ENCODE results near the gene KLHL22.
"Not testable (repeated sequence)": the region's sequence is repeated elsewhere in the genome, so short reads cannot be mapped to it uniquely, and the experiment has no call there.

The KLHL22 gene

GRCh38 chr22:20418211-20418788 lies 77.3 kb downstream of the KLHL22 start:
- Histone ChIP-seq H3K4me1 (ENCODE audit: low read length) (no peaks in the 10 kb centered on the region), H2AFZ (ENCODE audit: low read depth, low read length) (peak overlapping the region; percentile 85), H3K9me3 (ENCODE audit: insufficient read depth, low read length) (no peaks in the 10 kb centered on the region), H3K79me2 (ENCODE audit: low read length) (no peaks in the 10 kb centered on the region), H3K4me2 (ENCODE audit: low read length) (peak overlapping the region; percentile 83), H3K9ac (ENCODE audit: low read length) (peak overlapping the region; percentile 42), H3K4me3 (ENCODE audit: low read length) (peak overlapping the region; percentile 77), H4K20me1 (ENCODE audit: insufficient read depth, low read length) (no peaks in the 10 kb centered on the region), H3K27me3 (ENCODE audit: low read depth, low read length) (no peaks in the 10 kb centered on the region), H3K36me3 (replicated peaks; ENCODE audit: low read depth, low read length) (no peaks in the 10 kb centered on the region), H3K27ac (ENCODE audit: low read length) (no peak overlapping the region)
- TF ChIP-seq EZH2phosphoT487 (IDR thresholded peaks at IDR 0.05; ENCODE audit: low read depth) (no peak), CTCF (IDR thresholded peaks at IDR 0.05; ENCODE audit: low read depth, low read length) (peak; percentile 81)

GRCh38 chr22:20415699-20416098 lies 79.9 kb downstream of the KLHL22 start:
- not testable (repeated sequence) for H3K9me3 ChIP-seq (ENCODE audit: insufficient read depth, low read length); H4K20me1 ChIP-seq (ENCODE audit: insufficient read depth, low read length); H3K9ac ChIP-seq (ENCODE audit: low read length); H3K27me3 ChIP-seq (ENCODE audit: low read depth, low read length); H3K36me3 ChIP-seq (replicated peaks; ENCODE audit: low read depth, low read length); H2AFZ ChIP-seq (ENCODE audit: low read depth, low read length); H3K4me1 ChIP-seq (ENCODE audit: low read length); H3K4me3 ChIP-seq (ENCODE audit: low read length); H3K4me2 ChIP-seq (ENCODE audit: low read length); H3K27ac ChIP-seq (ENCODE audit: low read length); H3K79me2 ChIP-seq (ENCODE audit: low read length)

GRCh38 chr22:20415241-20415640 lies 80.4 kb downstream of the KLHL22 start:
- H3K4me3 ChIP-seq (ENCODE audit: low read length); H2AFZ ChIP-seq (ENCODE audit: low read depth, low read length); H3K27me3 ChIP-seq (ENCODE audit: low read depth, low read length); H3K4me2 ChIP-seq (ENCODE audit: low read length); H3K9ac ChIP-seq (ENCODE audit: low read length); H3K27ac ChIP-seq (ENCODE audit: low read length); H3K4me1 ChIP-seq (ENCODE audit: low read length); H4K20me1 ChIP-seq (ENCODE audit: insufficient read depth, low read length); H3K36me3 ChIP-seq (replicated peaks; ENCODE audit: low read depth, low read length); H3K9me3 ChIP-seq (ENCODE audit: insufficient read depth, low read length); H3K79me2 ChIP-seq (ENCODE audit: low read length): not testable (repeated sequence)

- H3K4me3 ChIP-seq (ENCODE audit: low read length), result no peak overlapping the region
- no peaks in the 10 kb centered on the region for H4K20me1 ChIP-seq (ENCODE audit: insufficient read depth, low read length)
- no peak overlapping the region for H3K9ac ChIP-seq (ENCODE audit: low read length)
- no peaks in the 10 kb centered on the region for H3K27me3 ChIP-seq (ENCODE audit: low read depth, low read length)
- no peak overlapping the region for H3K4me2 ChIP-seq (ENCODE audit: low read length)
- H3K9me3 ChIP-seq (ENCODE audit: insufficient read depth, low read length), result no peaks in the 10 kb centered on the region
- no peak overlapping the region for H2AFZ ChIP-seq (ENCODE audit: low read depth, low read length)
- no peak for TF ChIP-seq CTCF (IDR thresholded peaks at IDR 0.05; ENCODE audit: low read depth, low read length)
- no peak for TF ChIP-seq EZH2phosphoT487 (IDR thresholded peaks at IDR 0.05; ENCODE audit: low read depth)
- H3K79me2 ChIP-seq (ENCODE audit: low read length), result no peaks in the 10 kb centered on the region
- H3K4me1 ChIP-seq (ENCODE audit: low read length), result no peaks in the 10 kb centered on the region
- H3K36me3 ChIP-seq (replicated peaks; ENCODE audit: low read depth, low read length), result no peaks in the 10 kb centered on the region
- no peak overlapping the region for H3K27ac ChIP-seq (ENCODE audit: low read length)
These were observed 81.1 kb downstream of the KLHL22 start for GRCh38 chr22:20414450-20414849.

GRCh38 chr22:20414059-20414440 lies 81.5 kb downstream of the KLHL22 start:
- Histone ChIP-seq H3K4me3 (ENCODE audit: low read length) (no peak overlapping the region), H2AFZ (ENCODE audit: low read depth, low read length) (no peak overlapping the region), H3K79me2 (ENCODE audit: low read length) (no peaks in the 10 kb centered on the region), H3K9me3 (ENCODE audit: insufficient read depth, low read length) (no peaks in the 10 kb centered on the region), H3K9ac (ENCODE audit: low read length) (no peak overlapping the region), H3K27me3 (ENCODE audit: low read depth, low read length) (no peaks in the 10 kb centered on the region), H3K4me1 (ENCODE audit: low read length) (no peaks in the 10 kb centered on the region), H3K36me3 (replicated peaks; ENCODE audit: low read depth, low read length) (no peaks in the 10 kb centered on the region), H3K4me2 (ENCODE audit: low read length) (no peak overlapping the region), H3K27ac (ENCODE audit: low read length) (no peak overlapping the region), H4K20me1 (ENCODE audit: insufficient read depth, low read length) (no peaks in the 10 kb centered on the region)
- TF ChIP-seq EZH2phosphoT487 (IDR thresholded peaks at IDR 0.05; ENCODE audit: low read depth) (no peak), CTCF (IDR thresholded peaks at IDR 0.05; ENCODE audit: low read depth, low read length) (no peak)
